ENCODE data around the gene CES5A. TPM values are rescaled to one million over a fixed set of nuclear protein-coding genes. Genes with fewer than 3 reads are reported as not detected.
"Not testable (repeated sequence)": the region's sequence is repeated elsewhere in the genome, so short reads cannot be mapped to it uniquely, and the experiment has no call there.

CES5A gene
- total RNA-seq, 1 donor from 2014 or later, result not detected

DNA sequence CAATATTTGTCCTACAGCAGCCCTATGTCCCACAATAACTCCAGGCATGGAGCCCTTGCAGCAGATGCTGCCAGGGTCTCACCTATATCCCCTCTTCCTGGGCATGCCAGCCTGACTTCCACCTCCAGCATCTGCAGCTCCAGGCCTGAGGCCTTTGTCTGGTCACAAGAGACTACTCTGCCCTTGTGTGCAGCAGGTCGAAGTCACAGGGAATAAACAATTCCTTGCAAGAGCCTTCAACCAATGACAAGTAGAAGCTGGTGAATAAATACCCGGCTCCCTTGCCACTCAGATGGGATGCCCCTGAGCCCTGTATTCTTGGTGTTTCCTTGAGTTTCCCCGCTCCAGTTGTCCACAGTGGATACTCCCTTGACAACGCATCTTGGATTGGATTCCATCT is 65.3 kb downstream of the CES5A start:
- DNase-seq, result no peak
- no peak for ATAC-seq
- intact Hi-C loops (cut with micrococcal nuclease), result no loop called here

DNA sequence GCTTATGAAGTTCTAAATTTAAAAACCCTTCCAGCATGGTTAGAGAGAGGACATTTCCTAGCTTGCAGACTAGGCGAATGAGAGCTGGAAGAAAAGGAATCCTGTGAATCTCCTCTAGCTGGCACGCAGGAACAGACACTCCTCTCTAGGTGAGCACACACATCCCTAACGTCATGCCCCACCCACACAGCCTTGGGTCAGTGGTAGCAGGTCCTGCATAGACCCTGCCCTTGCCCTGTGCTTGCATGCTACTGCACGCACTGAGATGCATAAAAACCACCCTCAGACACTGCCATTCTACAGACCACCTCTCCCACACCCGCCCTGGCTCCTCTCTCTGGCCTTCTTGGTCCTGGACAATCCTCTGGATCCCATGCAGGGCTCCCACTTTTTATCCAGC is 65.8 kb downstream of the CES5A start:
- intact Hi-C loops (cut with micrococcal nuclease), result no loop called here
- DNase-seq (no peak), ATAC-seq (no peak)

DNA sequence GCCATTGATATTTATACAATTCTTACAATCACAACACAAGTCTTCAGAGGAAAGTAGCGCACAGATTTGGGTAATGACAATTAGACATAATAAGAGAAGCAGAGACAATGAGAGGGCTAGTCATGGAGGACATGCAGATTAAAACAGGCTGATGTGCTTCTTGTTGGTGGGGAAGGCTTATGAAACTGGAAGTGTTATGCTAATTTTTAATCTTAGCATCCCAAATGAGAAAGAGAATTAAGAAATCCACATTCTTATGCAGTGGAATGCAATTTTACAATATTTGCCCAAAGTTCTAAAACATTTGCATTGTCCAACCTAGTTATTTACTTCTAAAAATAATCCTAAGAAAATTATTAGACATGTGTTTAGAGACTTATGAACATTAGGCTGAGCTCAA is 66.9 kb downstream of the CES5A start:
- DNase-seq; ATAC-seq; intact Hi-C loops (cut with micrococcal nuclease): not testable (repeated sequence)

DNA sequence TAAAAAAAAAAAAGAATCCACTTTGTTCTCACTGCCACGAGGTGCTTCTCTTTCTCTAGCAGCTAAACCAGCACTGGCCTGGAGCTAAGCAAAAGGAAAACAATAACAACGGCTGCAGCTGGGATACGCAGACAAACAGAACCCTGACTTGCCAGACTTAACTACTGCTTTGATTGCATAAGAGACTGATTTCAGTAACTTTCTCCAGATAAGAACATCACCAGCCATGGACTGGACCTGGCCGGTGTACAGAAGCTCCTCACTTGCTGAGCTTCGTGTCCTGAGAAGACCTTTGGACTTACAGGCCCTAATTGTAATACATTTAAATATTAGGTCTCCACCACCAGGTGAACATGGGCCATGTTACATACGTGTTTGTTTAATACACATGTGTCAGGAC is 70.1 kb downstream of the CES5A start:
- peak; percentile 83 for ATAC-seq
- DNase-seq; intact Hi-C loops (cut with micrococcal nuclease): not testable (repeated sequence)

DNA sequence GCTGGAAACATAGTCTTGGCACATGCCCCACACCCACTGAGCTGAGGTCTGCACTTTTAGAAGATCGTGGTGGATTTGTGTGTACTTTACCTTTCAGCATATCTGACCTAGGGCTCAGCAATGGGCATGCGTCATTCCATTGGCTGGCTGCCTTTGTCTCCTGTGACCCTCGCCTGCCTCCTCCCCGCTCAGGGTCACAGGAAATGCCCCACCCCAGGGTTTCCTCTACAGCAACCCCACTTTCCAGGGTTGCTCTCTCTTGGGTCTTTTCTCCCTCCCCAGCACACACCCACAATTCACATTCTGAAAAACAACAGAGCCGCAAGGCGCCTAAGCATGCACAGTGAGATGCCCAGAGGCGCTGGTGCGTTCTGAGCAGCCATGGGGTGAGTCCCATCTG is 71.5 kb downstream of the CES5A start:
- DNase-seq; ATAC-seq; intact Hi-C loops (cut with micrococcal nuclease): not testable (repeated sequence)

Other genes starting within 250 kb of the CES5A start
- not detected for gene SLC6A2, start 219.4 kb downstream of the CES5A start, total RNA-seq
- 30.3 TPM for gene CES1, start 42.3 kb downstream of the CES5A start, total RNA-seq

Data from left ventricle myocardium superior (tissue), 1 donor.